Mesenchymal stem cell (in vitro differentiated cells and primary cell): ENCODE results near the gene MEX3D. TPM values are rescaled to one million over a fixed set of nuclear protein-coding genes. Genes with fewer than 3 reads are reported as not detected.
A peak's percentile ranks its signal among the peaks of the same experiment; 100 is the strongest.

Source experiments
- DNase-seq: peaks from one replicate; pipeline ENCODE4 v3.0.0-alpha.2; 2013
- H2AFZ ChIP-seq: one replicate; pipeline ENCODE4 v1.6.1; 2013; ENCODE audit warnings: low read depth, mild to moderate bottlenecking, control low read depth, inconsistent platforms, low read length, moderate library complexity
- H2AK5ac ChIP-seq: 2 replicates; pipeline ENCODE4 v1.6.1; 2013; ENCODE audit warnings: low read length, moderate library complexity, mild to moderate bottlenecking, inconsistent platforms; ENCODE audit not compliant: severe bottlenecking
- H2BK120ac ChIP-seq: one replicate; pipeline ENCODE4 v1.6.1; 2013; ENCODE audit warnings: low read depth, mild to moderate bottlenecking, inconsistent platforms, low read length, moderate library complexity
- H2BK12ac ChIP-seq, 2 experiments: one replicate each; pipeline ENCODE4 v1.6.1; 2013; ENCODE audit warnings: inconsistent platforms in 2 of 2, low read length in 2 of 2, mild to moderate bottlenecking in 2 of 2, moderate library complexity in 2 of 2, control low read depth in 1 of 2
- H2BK15ac ChIP-seq: one replicate; pipeline ENCODE4 v1.6.1; 2013; ENCODE audit warnings: mild to moderate bottlenecking, low read depth, inconsistent platforms; ENCODE audit not compliant: poor library complexity, severe bottlenecking
- H2BK5ac ChIP-seq: 2 replicates; pipeline ENCODE4 v1.6.1; 2013; ENCODE audit warnings: low read depth, mild to moderate bottlenecking, low read length, control low read depth, inconsistent platforms; ENCODE audit not compliant: poor library complexity, severe bottlenecking
- H3K14ac ChIP-seq, 2 experiments: one replicate each; pipeline ENCODE4 v1.6.1; 2013; ENCODE audit warnings: inconsistent platforms in 2 of 2, low read length in 2 of 2, control low read depth in 1 of 2, mild to moderate bottlenecking in 1 of 2, moderate library complexity in 1 of 2
- H3K18ac ChIP-seq, 2 experiments: one replicate each; pipeline ENCODE4 v1.6.1; 2013; ENCODE audit warnings: inconsistent platforms in 2 of 2, low read length in 2 of 2, control low read depth in 1 of 2, low read depth in 1 of 2, mild to moderate bottlenecking in 1 of 2
- H3K23ac ChIP-seq, 2 experiments: one replicate each; pipeline ENCODE4 v1.6.1; 2013; ENCODE audit warnings: inconsistent platforms in 2 of 2, low read length in 2 of 2, mild to moderate bottlenecking in 2 of 2, moderate library complexity in 2 of 2, control low read depth in 1 of 2
- H3K27ac ChIP-seq: 2 replicates; pipeline ENCODE4 v1.5.1; 2013; ENCODE audit warnings: mild to moderate bottlenecking, moderate library complexity, low read length, control low read depth, inconsistent platforms; ENCODE audit not compliant: poor library complexity, severe bottlenecking
- H3K27me3 ChIP-seq, 2 experiments: 2 replicates each; pipeline versions ENCODE4 v1.6.1 to v1.7.0; 2013; ENCODE audit warnings: low read length in 2 of 2, mild to moderate bottlenecking in 2 of 2, moderate library complexity in 2 of 2, control low read depth in 1 of 2, inconsistent platforms in 1 of 2; ENCODE audit not compliant: control insufficient read depth in 1 of 2, insufficient read depth in 1 of 2
- H3K36me3 ChIP-seq, 2 experiments: 2 replicates each; pipeline versions ENCODE4 v1.6.1 to v1.7.0; 2013; ENCODE audit warnings: low read length in 2 of 2, control low read depth in 1 of 2, inconsistent platforms in 1 of 2, low read depth in 1 of 2, mild to moderate bottlenecking in 1 of 2; ENCODE audit not compliant: insufficient read depth in 2 of 2, control insufficient read depth in 1 of 2
- H3K4ac ChIP-seq, 2 experiments: one replicate each; pipeline ENCODE4 v1.6.1; 2013; ENCODE audit warnings: inconsistent platforms in 2 of 2, low read length in 2 of 2, mild to moderate bottlenecking in 2 of 2, moderate library complexity in 2 of 2, control low read depth in 1 of 2, low read depth in 1 of 2
- H3K4me1 ChIP-seq: 2 replicates; pipeline ENCODE4 v1.6.1; 2013; ENCODE audit warnings: low read depth, low read length, control low read depth; ENCODE audit not compliant: control insufficient read depth, insufficient read depth
- H3K4me2 ChIP-seq: 2 replicates; pipeline ENCODE4 v1.6.1; 2013; ENCODE audit warnings: low read length, mild to moderate bottlenecking, inconsistent platforms; ENCODE audit not compliant: poor library complexity, severe bottlenecking
- H3K4me3 ChIP-seq, 2 experiments: 2 replicates each; pipeline versions ENCODE4 v1.5.1 to v1.7.0; 2013; ENCODE audit warnings: low read length in 2 of 2, mild to moderate bottlenecking in 2 of 2, control low read depth in 1 of 2, low read depth in 1 of 2; ENCODE audit not compliant: insufficient read depth in 1 of 2
- H3K79me1 ChIP-seq: replicated peaks from 2 replicates; pipeline ENCODE4 v1.6.1; 2013; ENCODE audit warnings: mild to moderate bottlenecking, control low read depth, low read length, inconsistent platforms; ENCODE audit not compliant: poor library complexity, severe bottlenecking
- H3K9ac ChIP-seq: 2 replicates; pipeline ENCODE4 v1.7.0; 2013; ENCODE audit warnings: mild to moderate bottlenecking, low read length, moderate library complexity
- H3K9me3 ChIP-seq: 2 replicates; pipeline ENCODE4 v1.7.0; 2013; ENCODE audit warnings: mild to moderate bottlenecking, low read length; ENCODE audit not compliant: control insufficient read depth
- H4K8ac ChIP-seq: one replicate; pipeline ENCODE4 v1.6.1; 2013; ENCODE audit warnings: inconsistent platforms, mild to moderate bottlenecking, low read length, moderate library complexity
- H4K91ac ChIP-seq: one replicate; pipeline ENCODE4 v1.6.1; 2013; ENCODE audit warnings: mild to moderate bottlenecking, low read length, inconsistent platforms
- WGBS: methylation state at CpG from one replicate; pipeline ENCODE4 v1.1.7; 2013; ENCODE audit warnings: mixed read lengths; 5-methylcytosine and 5-hydroxymethylcytosine counted together
- polyA plus RNA-seq, 2 experiments: library from polyadenylated mRNA; stranded (reverse); fragments of 200-250 nt; gene quantifications; one replicate each; pipeline ENCODE4 v1.2.3, GENCODE V29; 2013

The MEX3D gene
- polyA plus RNA-seq (2013, experiment 1 of 2): 26.4 TPM
- polyA plus RNA-seq (2013, experiment 2 of 2): 26.2 TPM

DNA sequence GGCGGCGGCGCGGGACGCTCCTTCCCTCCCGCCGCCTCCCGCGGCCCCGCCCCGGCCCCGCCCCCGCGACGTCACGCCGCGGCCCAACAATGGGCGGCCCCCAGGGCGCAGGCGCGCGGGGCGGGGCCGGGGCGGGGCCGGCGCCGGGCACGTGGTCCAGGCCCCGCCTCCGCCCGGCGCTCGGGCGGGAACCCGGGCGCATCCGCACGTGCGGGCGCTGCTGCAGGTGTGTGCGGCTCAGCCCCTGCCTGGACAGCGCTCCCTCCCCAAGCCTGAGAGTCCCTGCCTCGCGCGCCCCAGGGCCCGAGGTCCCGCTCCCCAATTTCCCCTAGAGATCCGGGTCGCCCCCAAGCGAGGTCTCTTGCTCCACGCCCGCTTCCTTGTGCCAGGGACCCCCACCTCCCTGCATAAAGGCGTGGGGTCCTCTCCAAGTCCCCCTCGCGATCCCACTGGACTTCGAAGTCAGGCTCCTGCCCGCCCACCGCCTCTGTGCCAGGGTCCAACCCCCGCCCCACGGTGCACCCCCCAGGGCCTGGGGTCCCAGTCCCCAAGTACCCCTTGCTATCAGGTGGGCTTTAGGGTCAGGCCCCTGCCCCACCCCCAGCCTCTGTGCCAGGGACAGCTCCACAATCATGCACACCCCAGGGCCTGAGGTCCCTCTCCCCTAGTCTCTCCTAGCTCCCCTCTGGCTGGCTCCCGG is at the start of gene MEX3D:
Gene MEX3D, minus strand, starts transcription at position 6 of the 700 bp plus-strand sequence. CDS start 267 bp downstream, outside the sequence.
- Histone ChIP-seq H2AFZ (peak within 1 kb of the TSS; percentile 29), H4K91ac (peak within 1 kb of the TSS; percentile 90), H2AK5ac (peak within 1 kb of the TSS; percentile 63), H3K27ac (peak within 1 kb of the TSS; percentile 69), H3K18ac (peak within 1 kb of the TSS; percentile 90 to 98), H4K8ac (peak within 1 kb of the TSS; percentile 79), H3K4ac (peak within 1 kb of the TSS; percentile 91 to 97), H3K27me3 (peaks cover 0 to 8% of the 10 kb centered on the region in 2 experiments), H3K9ac (peak within 1 kb of the TSS; percentile 90), H3K4me3 (peak within 1 kb of the TSS; percentile 82 to 93), H2BK5ac (peak within 1 kb of the TSS; percentile 95), H3K14ac (peak within 1 kb of the TSS in 1 of 2 experiments; percentile 98), H2BK15ac (peak within 1 kb of the TSS; percentile 18), H2BK12ac (peak within 1 kb of the TSS in 1 of 2 experiments; percentile 31), H3K4me1 (peaks cover 22% of the 10 kb centered on the region), H3K9me3 (no peaks in the 10 kb centered on the region), H2BK120ac (peak within 1 kb of the TSS; percentile 97), H3K4me2 (peak within 1 kb of the TSS; percentile 62), H3K79me1 (peaks cover 7% of the 10 kb centered on the region), H3K23ac (peak within 1 kb of the TSS in 1 of 2 experiments; percentile 93), H3K36me3 (peaks cover 0 to 22% of the 10 kb centered on the region in 2 experiments)
- 16% methylated on average over 49 of the region's 63 CpGs for WGBS
- peak; percentile 58 for DNase-seq

DNA sequence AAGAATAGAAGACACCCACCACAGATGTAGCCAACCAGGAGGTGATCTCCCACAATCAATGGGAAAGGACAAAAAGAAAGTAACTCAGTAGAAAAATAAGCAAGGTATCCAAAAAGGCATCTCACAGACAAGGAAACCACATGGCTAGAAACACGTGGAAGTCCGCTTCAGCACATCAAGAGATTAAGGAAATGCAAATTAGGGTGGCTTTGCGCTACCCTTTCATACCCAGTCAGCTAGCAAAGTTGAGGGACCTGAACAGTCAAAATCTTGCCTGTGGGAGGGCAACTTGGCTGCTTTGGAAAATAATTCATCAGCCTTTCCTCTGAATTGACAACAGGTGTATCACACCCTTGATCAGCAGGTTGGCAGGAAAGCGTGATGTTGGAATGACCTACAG is 48.8 kb upstream of the MEX3D start:
- Histone ChIP-seq H4K8ac (no peak overlapping the region), H3K23ac (no peak overlapping the region), H2BK120ac (no peak overlapping the region), H4K91ac (no peak overlapping the region), H2BK5ac (no peak overlapping the region), H2AFZ (no peak overlapping the region), H3K4me3 (no peak overlapping the region), H3K4me2 (no peak overlapping the region), H3K79me1 (peaks cover 51% of the 10 kb centered on the region), H3K18ac (no peak overlapping the region), H3K14ac (no peak overlapping the region), H2AK5ac (no peak overlapping the region), H3K4me1 (peaks cover 6% of the 10 kb centered on the region), H3K27me3 (no peaks in the 10 kb centered on the region), H3K9ac (no peak overlapping the region), H3K9me3 (no peaks in the 10 kb centered on the region), H2BK12ac (no peak overlapping the region), H3K27ac (no peak overlapping the region), H3K36me3 (peaks cover 80 to 93% of the 10 kb centered on the region in 2 experiments), H2BK15ac (no peak overlapping the region), H3K4ac (no peak overlapping the region)
- no peak for DNase-seq
- 94% methylated on average over 4 of the region's 4 CpGs for WGBS

DNA sequence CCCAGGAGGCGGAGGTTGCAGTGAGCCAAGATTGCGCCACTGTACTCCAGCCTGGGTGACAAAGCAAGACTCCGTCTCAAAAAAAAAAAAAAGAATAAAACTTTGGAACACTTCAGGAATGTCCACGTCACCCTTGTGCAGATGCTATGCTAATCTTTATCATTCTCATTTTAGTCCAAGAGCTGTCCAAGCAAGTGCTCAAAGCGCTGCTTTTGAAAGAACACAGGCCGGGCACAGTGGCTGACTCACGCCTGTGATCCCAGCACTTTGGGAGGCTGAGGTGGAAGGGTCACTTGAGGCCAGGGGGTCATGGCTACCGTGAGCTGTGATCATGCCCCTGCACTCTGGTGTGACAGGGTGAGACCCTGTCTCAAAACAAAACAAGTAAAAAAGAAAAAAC is 48.3 kb upstream of the MEX3D start:
- Histone ChIP-seq H3K4me1 (peaks cover 6% of the 10 kb centered on the region), H2AFZ (no peak overlapping the region), H3K4me3 (no peak overlapping the region), H2AK5ac (no peak overlapping the region), H3K4me2 (no peak overlapping the region), H4K8ac (no peak overlapping the region), H3K36me3 (peaks cover 81 to 93% of the 10 kb centered on the region in 2 experiments), H2BK15ac (no peak overlapping the region), H2BK120ac (no peak overlapping the region), H3K9ac (no peak overlapping the region), H2BK5ac (no peak overlapping the region), H3K9me3 (no peaks in the 10 kb centered on the region), H3K79me1 (peaks cover 48% of the 10 kb centered on the region), H3K27me3 (no peaks in the 10 kb centered on the region), H3K18ac (no peak overlapping the region), H3K4ac (no peak overlapping the region), H3K14ac (no peak overlapping the region), H3K27ac (no peak overlapping the region), H3K23ac (no peak overlapping the region), H4K91ac (no peak overlapping the region), H2BK12ac (no peak overlapping the region)
- DNase-seq: peak; percentile 45
- 80% methylated on average over 7 of the region's 8 CpGs for WGBS

DNA sequence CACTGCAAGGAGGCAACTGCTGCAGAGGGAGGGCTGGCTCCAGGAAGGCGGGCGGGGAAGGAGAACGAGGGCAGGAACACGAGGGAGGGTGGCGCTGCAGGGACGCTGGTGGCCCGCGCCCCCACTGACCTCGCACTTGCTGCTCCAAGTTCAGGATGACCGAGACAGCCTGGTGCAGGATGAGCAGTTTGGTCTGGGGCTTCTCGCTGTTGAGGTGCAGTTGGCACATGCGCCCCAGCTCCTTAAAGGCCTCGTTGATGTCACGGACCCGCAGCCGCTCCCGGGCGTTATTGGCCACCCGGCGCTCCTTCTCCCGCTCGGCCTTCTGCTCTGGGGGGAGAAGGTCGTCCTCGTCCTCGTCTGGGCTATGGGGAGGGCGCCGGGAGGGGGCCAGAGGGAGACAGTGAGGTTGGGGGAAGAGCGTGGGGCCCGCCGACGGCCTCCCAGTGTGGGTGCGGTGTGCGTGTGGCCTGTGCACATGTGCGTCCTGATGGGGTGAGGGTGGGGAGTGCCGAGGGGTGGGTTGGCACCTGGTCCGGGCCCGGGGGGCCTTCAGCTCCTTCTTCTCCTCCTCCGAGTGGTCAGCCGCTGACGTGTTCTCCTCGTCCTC is 47.1 kb upstream of the MEX3D start:
- no peak overlapping the region for H3K9ac ChIP-seq

More for the DNA sequence above, 47.1 kb upstream of the MEX3D start:
- Histone ChIP-seq H3K4me1 (peaks cover 6% of the 10 kb centered on the region), H2AFZ (no peak overlapping the region), H4K91ac (no peak overlapping the region), H2BK15ac (no peak overlapping the region), H2BK120ac (no peak overlapping the region), H3K27ac (no peak overlapping the region), H3K14ac (no peak overlapping the region), H3K9me3 (no peaks in the 10 kb centered on the region), H3K27me3 (no peaks in the 10 kb centered on the region), H3K4me2 (no peak overlapping the region), H2BK5ac (no peak overlapping the region), H2AK5ac (no peak overlapping the region), H3K18ac (no peak overlapping the region), H2BK12ac (no peak overlapping the region), H3K23ac (no peak overlapping the region), H4K8ac (no peak overlapping the region), H3K4me3 (no peak overlapping the region), H3K36me3 (peaks cover 82 to 89% of the 10 kb centered on the region in 2 experiments), H3K79me1 (peaks cover 42% of the 10 kb centered on the region), H3K4ac (no peak overlapping the region)
- no peak for DNase-seq
- WGBS: 97% methylated on average over 41 of the region's 41 CpGs
